Ovary (tissue), 9 donors: ENCODE measurements around the gene PHC2. TPM values are rescaled to one million over a fixed set of nuclear protein-coding genes. Genes with fewer than 3 reads are reported as not detected.

ENCODE experiments used
- DNase-seq, 5 donors: peaks; one replicate each; pipeline ENCODE4 v3.0.0-alpha.2; 2019 to 2020
- H3K27ac ChIP-seq, 2 donors: fragments of 200-600 bp; one replicate each; pipeline versions ENCODE4 v1.5.1 to v1.8.0; 2019 to 2022
- H3K27me3 ChIP-seq: fragments of 200-600 bp; one replicate; pipeline ENCODE4 v1.8.0; 2022
- H3K36me3 ChIP-seq: fragments of 200-600 bp; sonication (generic); one replicate; pipeline ENCODE4 v1.5.1; 2019
- H3K4me1 ChIP-seq: one replicate; pipeline ENCODE4 v1.8.1; 2013; ENCODE audit warnings: mild to moderate bottlenecking, moderate library complexity; ENCODE audit not compliant: insufficient read depth
- H3K4me3 ChIP-seq: fragments of 200-600 bp; sonication (generic); one replicate; pipeline ENCODE4 v1.5.1; 2017
- H3K9me3 ChIP-seq, 2 donors: fragments of 200-600 bp in 1 of 2; sonication (generic) in 1 of 2; one replicate each; pipeline versions ENCODE4 v1.5.1 to v1.8.1; 2013 to 2019; ENCODE audit warnings: mild to moderate bottlenecking in 1 of 2, moderate library complexity in 1 of 2
- CTCF ChIP-seq, 3 donors: fragments of 450-650 bp in 2 of 3; fragments of 200-600 bp in 1 of 3; IDR thresholded peaks; one replicate each; pipeline versions ENCODE4 v1.5.1 to v1.8.0; 2016 to 2022; ENCODE audit warnings: antibody characterized with exemption in 3 of 3, mild to moderate bottlenecking in 1 of 3
- EP300 ChIP-seq: sonication (generic); formaldehyde crosslinking; IDR thresholded peaks from one replicate; pipeline ENCODE4 v1.6.1; 2017; ENCODE audit warnings: antibody characterized with exemption
- POLR2A ChIP-seq: fragments of 450-650 bp; IDR thresholded peaks from one replicate; pipeline ENCODE4 v1.6.1; 2017; ENCODE audit warnings: antibody characterized with exemption, mild to moderate bottlenecking, moderate library complexity
- WGBS, 3 donors: extraction: QIAGEN DNeasy Blood & Tissue Kit in 1 of 3; methylation state at CpG; one replicate each; pipeline versions ENCODE4 v1.1.5 to v1.1.7; 2013 to 2017; 5-methylcytosine and 5-hydroxymethylcytosine counted together
- intact Hi-C, 4 donors: fragments of 100-400 bp; cut with DNase I; formaldehyde crosslinking; loops; one replicate each; pipeline versions ENCODE4 v1.11.0 to v1.15.1; 2022 to 2023
- polyA plus RNA-seq, 2 donors: library from polyadenylated mRNA; stranded (reverse); fragments of 200-250 nt in 1 of 2; fragments of 350-450 nt in 1 of 2; fragmentation: Illumina TruSeq in 1 of 2; extraction: RNeasy Lipid Tissue Mini Kit (QIAGEN cat#74804) in 1 of 2; gene quantifications; one replicate each; pipeline ENCODE4 v1.2.3, GENCODE V29; 2013 to 2014
- total RNA-seq, 7 donors: library from RNA; depleted of rRNA in 2 of 7; stranded (reverse); fragments of >200 nt in 2 of 7; fragmentation: NEBNext Ultra II Directional in 3 of 7; extraction: Animal tissue kit (Norgen Biotek cat#: 25700) in 3 of 7; gene quantifications; one replicate each; pipeline versions ENCODE4 v1.1.0 to v1.2.4, GENCODE V29; 2016 to 2023
- donor health status: DM: no; HTN: no; CAD: no; lungs with moderate emphysema.
- donor health status: DM: no; HTN: no; CAD: no.
- donor health status: Bipolar disorder and iron deficiency.
- donor health status: DM: yes; HTN: yes; CAD: no.
- donor health status: DM: no; HTN: no; CAD: no.
- donor health status: DM: yes; HTN: yes; CAD: no.

The PHC2 gene
- total and polyA plus RNA-seq, 9 donors: 52.3 to 101 (median 85.5) TPM

GRCh38 chr1:33468531-33468930 is 37.6 kb upstream of the PHC2 start:
- intact Hi-C loops: loop anchor here (5.0 to 10.0 kb wide), 6 partner anchors 84 to 374 kb away; no protein-coding TSS in a partner anchor
- Histone ChIP-seq H3K9me3 (no peaks in the 10 kb centered on the region), H3K27me3 (no peaks in the 10 kb centered on the region), H3K4me3 (no peak overlapping the region), H3K27ac (no peak overlapping the region), H3K4me1 (peaks cover 3% of the 10 kb centered on the region), H3K36me3 (no peaks in the 10 kb centered on the region)
- TF ChIP-seq EP300: no peak
- no peak for TF ChIP-seq POLR2A
- TF ChIP-seq CTCF (IDR thresholded peaks at IDR 0.05): no peak
- DNase-seq: no peak
- 92 to 99% (median 94%) methylated on average over 3 to 4 of the region's 4 CpGs for WGBS, 3 donors

- Histone ChIP-seq H3K9me3 (no peaks in the 10 kb centered on the region), H3K4me3 (no peak overlapping the region), H3K36me3 (no peaks in the 10 kb centered on the region), H3K27ac (no peak overlapping the region), H3K4me1 (peaks cover 3% of the 10 kb centered on the region), H3K27me3 (no peaks in the 10 kb centered on the region)
- WGBS, 3 donors: 82 to 89% (median 83%) methylated on average over 4 of the region's 4 CpGs
- intact Hi-C loops: loop anchor here (5.0 to 10.0 kb wide), 6 partner anchors 83 to 373 kb away; no protein-coding TSS in a partner anchor
- DNase-seq: no peak
- TF ChIP-seq EP300 (no peak), CTCF (IDR thresholded peaks at IDR 0.05) (no peak), POLR2A (no peak)
Observed at GRCh38 chr1:33468011-33468410, 37.1 kb upstream of the PHC2 start.

- no peaks in the 10 kb centered on the region for H3K36me3 ChIP-seq
- H3K27me3 ChIP-seq: no peaks in the 10 kb centered on the region
- H3K4me3 ChIP-seq: no peak overlapping the region
- WGBS, 3 donors: 29 to 37% (median 36%) methylated on average over 6 of the region's 6 CpGs
- no peak for DNase-seq
- H3K27ac ChIP-seq: no peak overlapping the region
- H3K4me1 ChIP-seq: peaks cover 4% of the 10 kb centered on the region
- intact Hi-C loops: loop anchor here (5.0 to 10.0 kb wide), 6 partner anchors 81 to 371 kb away; no protein-coding TSS in a partner anchor
- TF ChIP-seq POLR2A (no peak), CTCF (IDR thresholded peaks at IDR 0.05) (no peak), EP300 (no peak)
- H3K9me3 ChIP-seq: no peaks in the 10 kb centered on the region
Observed at GRCh38 chr1:33466159-33466558, 35.3 kb upstream of the PHC2 start.

- Histone ChIP-seq H3K4me3 (no peak overlapping the region), H3K36me3 (no peaks in the 10 kb centered on the region), H3K27ac (no peak overlapping the region), H3K4me1 (peaks cover 6% of the 10 kb centered on the region), H3K9me3 (no peaks in the 10 kb centered on the region), H3K27me3 (no peaks in the 10 kb centered on the region)
- TF ChIP-seq EP300: no peak
- no peak for TF ChIP-seq CTCF (IDR thresholded peaks at IDR 0.05)
- TF ChIP-seq POLR2A: no peak
- 90 to 92% (median 92%) methylated on average over 2 of the region's 2 CpGs for WGBS, 3 donors
- DNase-seq: no peak
- intact Hi-C loops: loop anchor here (5.0 to 10.0 kb wide), 6 partner anchors 81 to 371 kb away; no protein-coding TSS in a partner anchor
Observed at GRCh38 chr1:33465316-33465715, 34.4 kb upstream of the PHC2 start.
